ENCODE data around the gene TENT4B.
"Not testable (repeated sequence)": the region's sequence is repeated elsewhere in the genome, so short reads cannot be mapped to it uniquely, and the experiment has no call there.

The TENT4B gene

GRCh38 chr16:50152807-50153595, at the start of gene TENT4B:
TSS of gene TENT4B (plus strand) at chr16:50153306. CDS start at chr16:50153622, 316 bp downstream.
- DNase-seq = peak; percentile 92

- no peak for DNase-seq
Observed at GRCh38 chr16:50103764-50104163, 49.3 kb upstream of the TENT4B start.

- no peak for DNase-seq
Observed at GRCh38 chr16:50114357-50115129, 38.6 kb upstream of the TENT4B start.

GRCh38 chr16:50120711-50121110, 32.4 kb upstream of the TENT4B start:
- DNase-seq = no peak

GRCh38 chr16:50121278-50121677, 31.8 kb upstream of the TENT4B start:
- no peak for DNase-seq

GRCh38 chr16:50121721-50122445, 31.2 kb upstream of the TENT4B start:
- peak; percentile 51 for DNase-seq

- no peak for DNase-seq
Observed at GRCh38 chr16:50123417-50123816, 29.7 kb upstream of the TENT4B start.

- no peak for DNase-seq
Observed at GRCh38 chr16:50124769-50125168, 28.3 kb upstream of the TENT4B start.

- DNase-seq = no peak
Observed at GRCh38 chr16:50126183-50126582, 26.9 kb upstream of the TENT4B start.

- DNase-seq = not testable (repeated sequence)
Observed at GRCh38 chr16:50132571-50132970, 20.5 kb upstream of the TENT4B start.

- no peak for DNase-seq
Observed at GRCh38 chr16:50133214-50133613, 19.9 kb upstream of the TENT4B start.

- no peak for DNase-seq
Observed at GRCh38 chr16:50136399-50136798, 16.7 kb upstream of the TENT4B start.

GRCh38 chr16:50137268-50137667, 15.8 kb upstream of the TENT4B start:
- no peak for DNase-seq

- no peak for DNase-seq
Observed at GRCh38 chr16:50139580-50139979, 13.5 kb upstream of the TENT4B start.

GRCh38 chr16:50144211-50144610, 8.9 kb upstream of the TENT4B start:
- DNase-seq = no peak

- no peak for DNase-seq
Observed at GRCh38 chr16:50146479-50147435, 6.3 kb upstream of the TENT4B start.

- no peak for DNase-seq
Observed at GRCh38 chr16:50151322-50151721, 1.8 kb upstream of the TENT4B start.

- peak; percentile 47 for DNase-seq
Observed at GRCh38 chr16:50151756-50152155, 1.4 kb upstream of the TENT4B start.

- peak; percentile 79 for DNase-seq
Observed at GRCh38 chr16:50152351-50152806, 727 bp upstream of the TENT4B start.

GRCh38 chr16:50153596-50154419, 702 bp downstream of the TENT4B start:
- DNase-seq = peak; percentile 61

GRCh38 chr16:50154420-50154950, 1.4 kb downstream of the TENT4B start:
- no peak for DNase-seq
